ENCODE measurements around the gene SHC3. TPM values are rescaled to one million over a fixed set of nuclear protein-coding genes. Genes with fewer than 3 reads are reported as not detected.

Gene SHC3
- total RNA-seq, 1 experiment from 2014 or later, result 0.27 TPM

DNA sequence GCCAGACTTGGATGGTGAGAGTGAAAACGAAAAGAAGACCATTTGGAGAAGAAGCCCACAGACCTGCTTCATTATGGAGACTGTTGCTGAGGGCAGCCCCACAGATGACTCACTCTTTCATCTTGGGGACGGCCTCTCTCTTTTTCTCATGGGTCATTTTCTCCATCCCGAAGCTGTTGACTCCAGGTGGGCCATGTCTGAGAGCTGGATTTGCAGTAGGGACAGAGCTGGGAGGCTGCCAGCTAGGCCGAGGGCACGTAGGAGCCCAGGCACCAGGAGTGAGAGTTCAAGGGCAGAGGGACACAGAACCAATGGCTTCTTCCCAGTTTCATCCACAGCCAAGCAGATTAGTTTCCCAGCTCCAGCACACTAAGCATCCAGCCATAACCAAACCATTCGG, 95.0 kb downstream of the SHC3 start:
- H3K36me3 ChIP-seq (ENCODE audit: control insufficient read depth in 1 of 2, insufficient read depth in 2 of 2, low read length in 2 of 2), result no peaks in the 10 kb centered on the region
- H3K4me3 ChIP-seq (replicated peaks in 1 of 2; ENCODE audit: low read depth in 1 of 2, low read length in 2 of 2), result no peak overlapping the region
- no peaks in the 10 kb centered on the region for H3K9me3 ChIP-seq (ENCODE audit: control insufficient read depth in 1 of 2, insufficient read depth in 1 of 2, low read depth in 1 of 2, low read length in 2 of 2)
- no peak overlapping the region for H3K9ac ChIP-seq (ENCODE audit: low read length)
- BruUV-seq (replicated peaks), result no TSS peak
- ATAC-seq, result no peak
- H3K27ac ChIP-seq (ENCODE audit: low read depth, low read length), result no peak overlapping the region
- RAD21 ChIA-PET (ENCODE audit: low non-redundant PET in 1 of 2, low total read pairs in 2 of 2, uncharacterized antibody in 2 of 2, unreplicated experiment in 2 of 2), result no interaction called here
- H3K9me2 ChIP-seq (ENCODE audit: insufficient read depth), result no peaks in the 10 kb centered on the region
- H3K27me3 ChIP-seq (ENCODE audit: insufficient read depth, low read length), result peaks cover 9% of the 10 kb centered on the region; the same call in 1 of the 2 replicates
- H4K20me1 ChIP-seq (ENCODE audit: insufficient read depth), result no peaks in the 10 kb centered on the region
- no peaks in the 10 kb centered on the region for H3K4me1 ChIP-seq (ENCODE audit: control insufficient read depth in 1 of 2, insufficient read depth in 2 of 2, low read length in 2 of 2)
- POLR2A ChIA-PET, result no interaction called here
- no peak overlapping the region for H3K4me2 ChIP-seq (ENCODE audit: low read length)
- DNase-seq (ENCODE audit: low read depth, low spot score), result no peak
- no peak overlapping the region for H2AFZ ChIP-seq (ENCODE audit: low read depth, low read length, poor library complexity, severe bottlenecking)
- CTCF ChIA-PET, result no interaction called here
- intact Hi-C loops (cut with micrococcal nuclease), result no loop called here
- no peaks in the 10 kb centered on the region for H3K79me2 ChIP-seq (ENCODE audit: insufficient read depth, low read length)
- TF ChIP-seq, protein P1, sequence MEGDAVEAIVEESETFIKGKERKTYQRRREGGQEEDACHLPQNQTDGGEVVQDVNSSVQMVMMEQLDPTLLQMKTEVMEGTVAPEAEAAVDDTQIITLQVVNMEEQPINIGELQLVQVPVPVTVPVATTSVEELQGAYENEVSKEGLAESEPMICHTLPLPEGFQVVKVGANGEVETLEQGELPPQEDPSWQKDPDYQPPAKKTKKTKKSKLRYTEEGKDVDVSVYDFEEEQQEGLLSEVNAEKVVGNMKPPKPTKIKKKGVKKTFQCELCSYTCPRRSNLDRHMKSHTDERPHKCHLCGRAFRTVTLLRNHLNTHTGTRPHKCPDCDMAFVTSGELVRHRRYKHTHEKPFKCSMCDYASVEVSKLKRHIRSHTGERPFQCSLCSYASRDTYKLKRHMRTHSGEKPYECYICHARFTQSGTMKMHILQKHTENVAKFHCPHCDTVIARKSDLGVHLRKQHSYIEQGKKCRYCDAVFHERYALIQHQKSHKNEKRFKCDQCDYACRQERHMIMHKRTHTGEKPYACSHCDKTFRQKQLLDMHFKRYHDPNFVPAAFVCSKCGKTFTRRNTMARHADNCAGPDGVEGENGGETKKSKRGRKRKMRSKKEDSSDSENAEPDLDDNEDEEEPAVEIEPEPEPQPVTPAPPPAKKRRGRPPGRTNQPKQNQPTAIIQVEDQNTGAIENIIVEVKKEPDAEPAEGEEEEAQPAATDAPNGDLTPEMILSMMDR (IDR thresholded peaks at IDR 0.05 in 2 of 3, conservative IDR thresholded peaks at IDR 0.05 in 1 of 3; ENCODE audit: borderline replicate concordance in 1 of 3, insufficient read depth in 1 of 3, low read depth in 2 of 3, low read length in 2 of 3), result no peak
- TF ChIP-seq, protein P2, sequence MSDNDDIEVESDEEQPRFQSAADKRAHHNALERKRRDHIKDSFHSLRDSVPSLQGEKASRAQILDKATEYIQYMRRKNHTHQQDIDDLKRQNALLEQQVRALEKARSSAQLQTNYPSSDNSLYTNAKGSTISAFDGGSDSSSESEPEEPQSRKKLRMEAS (IDR thresholded peaks at IDR 0.05), result no peak
- TF ChIP-seq JUND (IDR thresholded peaks at IDR 0.05), result no peak
- no peak for TF ChIP-seq ZNF274 (IDR thresholded peaks at IDR 0.05; ENCODE audit: low read depth, low read length)
- no peak for TF ChIP-seq POLR2A (IDR thresholded peaks at IDR 0.05; ENCODE audit: borderline replicate concordance, extremely low read depth, insufficient read depth, insufficient read length)
- TF ChIP-seq YY1 (IDR thresholded peaks at IDR 0.05; ENCODE audit: extremely low read depth, insufficient replicate concordance, low read depth, low read length), result no peak
- no peak for TF ChIP-seq ZFX (IDR thresholded peaks at IDR 0.05)
- no peak for TF ChIP-seq FOSL1 (IDR thresholded peaks at IDR 0.05; ENCODE audit: low read depth)
- TF ChIP-seq SP1 (IDR thresholded peaks at IDR 0.05; ENCODE audit: low read depth), result no peak
- no peak for TF ChIP-seq TCF7L2 (IDR thresholded peaks at IDR 0.05; ENCODE audit: borderline replicate concordance, extremely low read depth, insufficient read depth, insufficient read length)
- no peak for TF ChIP-seq EGR1 (IDR thresholded peaks at IDR 0.05; ENCODE audit: low read depth)
- no peak for TF ChIP-seq ELF1 (IDR thresholded peaks at IDR 0.05; ENCODE audit: borderline replicate concordance, low read depth)
- no peak for TF ChIP-seq POLR2AphosphoS5 (IDR thresholded peaks at IDR 0.05; ENCODE audit: low read depth, low read length)
- no peak for TF ChIP-seq SIN3A (IDR thresholded peaks at IDR 0.05; ENCODE audit: low read depth)
- TF ChIP-seq, protein P3, sequence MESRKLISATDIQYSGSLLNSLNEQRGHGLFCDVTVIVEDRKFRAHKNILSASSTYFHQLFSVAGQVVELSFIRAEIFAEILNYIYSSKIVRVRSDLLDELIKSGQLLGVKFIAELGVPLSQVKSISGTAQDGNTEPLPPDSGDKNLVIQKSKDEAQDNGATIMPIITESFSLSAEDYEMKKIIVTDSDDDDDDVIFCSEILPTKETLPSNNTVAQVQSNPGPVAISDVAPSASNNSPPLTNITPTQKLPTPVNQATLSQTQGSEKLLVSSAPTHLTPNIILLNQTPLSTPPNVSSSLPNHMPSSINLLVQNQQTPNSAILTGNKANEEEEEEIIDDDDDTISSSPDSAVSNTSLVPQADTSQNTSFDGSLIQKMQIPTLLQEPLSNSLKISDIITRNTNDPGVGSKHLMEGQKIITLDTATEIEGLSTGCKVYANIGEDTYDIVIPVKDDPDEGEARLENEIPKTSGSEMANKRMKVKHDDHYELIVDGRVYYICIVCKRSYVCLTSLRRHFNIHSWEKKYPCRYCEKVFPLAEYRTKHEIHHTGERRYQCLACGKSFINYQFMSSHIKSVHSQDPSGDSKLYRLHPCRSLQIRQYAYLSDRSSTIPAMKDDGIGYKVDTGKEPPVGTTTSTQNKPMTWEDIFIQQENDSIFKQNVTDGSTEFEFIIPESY (IDR thresholded peaks at IDR 0.05; ENCODE audit: extremely low read depth, insufficient replicate concordance, low read length), result no peak
- no peak for TF ChIP-seq SRF (IDR thresholded peaks at IDR 0.05; ENCODE audit: low read depth)
- no peak for TF ChIP-seq EZH2 (IDR thresholded peaks at IDR 0.05)
- no peak for TF ChIP-seq EZH2phosphoT487 (IDR thresholded peaks at IDR 0.05; ENCODE audit: borderline replicate concordance)
- TF ChIP-seq, protein P4, sequence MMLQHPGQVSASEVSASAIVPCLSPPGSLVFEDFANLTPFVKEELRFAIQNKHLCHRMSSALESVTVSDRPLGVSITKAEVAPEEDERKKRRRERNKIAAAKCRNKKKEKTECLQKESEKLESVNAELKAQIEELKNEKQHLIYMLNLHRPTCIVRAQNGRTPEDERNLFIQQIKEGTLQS (IDR thresholded peaks at IDR 0.05), result no peak
- no peak for TF ChIP-seq RAD21 (IDR thresholded peaks at IDR 0.05; ENCODE audit: low read depth)

Data from HCT116 (cell line).